Measurements from ENCODE around the gene KBTBD2.
"Not testable (repeated sequence)": the region's sequence is repeated elsewhere in the genome, so short reads cannot be mapped to it uniquely, and the experiment has no call there.

Gene KBTBD2

GRCh38 chr7:32855837-32856775 lies 35.5 kb downstream of the KBTBD2 start:
- not testable (repeated sequence) for DNase-seq (ENCODE audit: low spot score)

- not testable (repeated sequence) for DNase-seq (ENCODE audit: low spot score)
Measured at GRCh38 chr7:32850654-32851053, 40.9 kb downstream of the KBTBD2 start.

GRCh38 chr7:32848655-32849054 lies 42.9 kb downstream of the KBTBD2 start:
- not testable (repeated sequence) for DNase-seq (ENCODE audit: low spot score)

- peak; percentile 89 for DNase-seq (ENCODE audit: low spot score)
Measured at GRCh38 chr7:32846630-32847225, 44.8 kb downstream of the KBTBD2 start.

- not testable (repeated sequence) for DNase-seq (ENCODE audit: low spot score)
Measured at GRCh38 chr7:32844748-32845147, 46.8 kb downstream of the KBTBD2 start.

GRCh38 chr7:32843763-32844162 lies 47.8 kb downstream of the KBTBD2 start:
- DNase-seq (ENCODE audit: low spot score) = not testable (repeated sequence)

GRCh38 chr7:32839846-32840245 lies 51.7 kb downstream of the KBTBD2 start:
- DNase-seq (ENCODE audit: low spot score) = not testable (repeated sequence)

GRCh38 chr7:32828996-32829752 lies 62.4 kb downstream of the KBTBD2 start:
- DNase-seq (ENCODE audit: low spot score) = not testable (repeated sequence)
